GM18502 (cell line): Measurements from ENCODE around the gene ABHD6.
"Not testable (repeated sequence)": the region's sequence is repeated elsewhere in the genome, so short reads cannot be mapped to it uniquely, and the experiment has no call there.

Source experiments
- ATAC-seq: cut with Tn5 transposase; IDR thresholded peaks from one replicate; pipeline ENCODE4 v1.9.1; 2021; ENCODE audit warnings: mild to moderate bottlenecking; ENCODE audit not compliant: unreplicated experiment, poor library complexity

The ABHD6 gene

DNA sequence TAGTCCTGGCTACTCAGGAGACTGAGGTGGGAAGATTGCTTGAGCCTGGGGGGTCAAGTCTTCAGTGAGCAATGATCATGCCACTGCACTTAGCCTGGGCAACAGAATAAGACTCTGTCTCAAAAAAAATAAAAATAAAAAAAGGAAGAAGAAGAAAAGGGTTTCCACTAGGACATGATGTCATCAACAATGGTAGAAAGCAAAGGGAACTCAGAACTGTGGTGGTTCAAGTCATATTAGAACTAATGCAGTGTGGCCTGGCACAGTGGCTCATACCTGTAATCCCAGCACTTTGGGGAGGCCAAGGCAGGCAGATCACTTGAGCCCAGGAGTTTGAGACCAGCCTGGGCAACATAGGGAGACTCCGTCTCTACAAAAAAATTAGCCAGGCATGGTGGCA is 30.0 kb downstream of the ABHD6 start:
- ATAC-seq: not testable (repeated sequence)

GRCh38 chr3:58269356-58269755 is 31.8 kb downstream of the ABHD6 start:
- ATAC-seq: no peak

- no peak for ATAC-seq
Observed at GRCh38 chr3:58270485-58270884, 32.9 kb downstream of the ABHD6 start.

DNA sequence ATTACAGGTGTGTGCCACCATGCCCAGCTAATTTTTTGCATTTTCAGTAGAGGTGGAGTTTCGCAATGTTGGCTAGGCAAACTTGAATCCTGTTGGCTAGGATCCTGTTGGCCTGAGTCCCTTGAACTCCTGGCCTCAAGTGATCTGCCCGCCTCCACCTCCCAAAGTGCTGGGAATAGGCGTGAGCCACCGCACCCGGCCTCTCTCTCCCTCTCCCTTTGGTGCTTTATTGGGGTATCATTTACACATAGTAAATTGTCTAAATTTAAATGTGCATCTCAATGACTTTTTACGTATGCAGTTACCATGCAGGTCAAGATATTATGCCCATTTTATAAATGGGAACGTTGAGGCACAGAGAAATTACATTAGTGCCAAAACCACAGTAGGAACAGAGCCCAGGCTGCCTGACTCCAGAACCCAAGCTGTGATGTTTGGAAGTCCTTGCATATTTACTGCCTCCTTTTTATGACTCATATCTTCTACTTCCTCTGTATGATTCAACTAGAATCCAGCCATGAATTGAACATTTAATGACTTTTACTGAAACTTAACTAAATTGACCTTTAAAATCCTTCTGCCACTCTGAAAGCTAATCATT is 34.4 kb downstream of the ABHD6 start:
- ATAC-seq: no peak

- ATAC-seq: no peak
Observed at GRCh38 chr3:58272891-58273290, 35.3 kb downstream of the ABHD6 start.

DNA sequence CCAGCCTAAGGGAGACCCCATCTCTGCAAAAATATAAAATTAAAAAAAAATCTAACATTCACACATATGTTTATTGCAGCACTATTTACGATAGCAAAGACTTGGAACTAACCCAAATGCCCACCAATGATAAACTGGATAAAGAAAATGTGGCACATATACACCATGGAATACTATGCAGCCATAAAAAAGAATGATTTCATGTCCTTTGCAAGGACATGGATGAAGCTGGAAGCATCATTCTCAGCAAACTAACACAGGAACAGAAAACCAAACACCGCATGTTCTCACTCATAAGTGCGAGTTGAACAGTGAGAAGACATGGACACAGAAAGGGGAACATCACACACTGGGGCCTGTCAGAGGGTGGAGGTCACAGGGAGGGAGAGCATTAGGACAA is 35.8 kb downstream of the ABHD6 start:
- not testable (repeated sequence) for ATAC-seq

GRCh38 chr3:58274027-58274614 is 36.5 kb downstream of the ABHD6 start:
- ATAC-seq: no peak

DNA sequence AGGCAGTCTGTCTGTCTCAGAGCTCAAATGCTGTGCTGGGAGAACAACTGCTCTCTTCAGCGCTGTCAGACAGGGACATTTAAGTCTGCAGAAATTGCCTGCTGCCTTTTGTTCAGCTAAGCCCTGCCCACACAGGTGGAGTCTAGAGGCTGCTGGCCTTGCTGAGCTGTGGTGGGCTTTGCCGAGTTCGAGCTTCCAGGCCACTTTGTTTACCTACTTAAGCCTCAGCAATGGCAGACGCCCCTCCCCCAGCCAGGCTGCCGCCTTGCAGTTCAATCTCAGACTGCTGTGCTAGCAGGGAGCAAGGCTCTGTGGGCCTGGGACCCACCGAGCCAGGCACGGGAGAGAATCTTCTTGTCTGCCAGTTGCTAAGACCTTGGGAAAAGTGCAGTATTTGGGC is 43.5 kb downstream of the ABHD6 start:
- no peak for ATAC-seq

DNA sequence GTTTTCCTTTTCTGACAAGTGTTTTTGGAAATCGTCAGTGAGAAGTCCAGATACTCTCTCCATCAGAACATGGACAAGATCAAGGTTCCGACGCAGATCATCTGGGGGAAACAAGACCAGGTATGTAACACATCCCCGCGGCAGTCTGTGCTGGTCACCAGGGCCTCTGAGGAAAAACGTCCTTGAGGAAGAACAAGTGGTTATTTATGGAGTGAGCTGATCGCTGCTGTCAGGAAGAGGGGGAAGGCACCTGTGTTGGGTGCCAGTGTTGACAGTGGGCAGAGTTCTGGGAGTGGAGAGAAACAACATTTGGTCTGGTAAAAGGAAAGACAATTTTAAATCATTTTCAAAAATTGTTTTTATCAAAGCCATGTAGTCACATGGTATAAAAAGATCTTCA is 47.7 kb downstream of the ABHD6 start:
- ATAC-seq: no peak

GRCh38 chr3:58287354-58287753 is 49.8 kb downstream of the ABHD6 start:
- no peak for ATAC-seq

- ATAC-seq: no peak
Observed at GRCh38 chr3:58288011-58288728, 50.6 kb downstream of the ABHD6 start.

DNA sequence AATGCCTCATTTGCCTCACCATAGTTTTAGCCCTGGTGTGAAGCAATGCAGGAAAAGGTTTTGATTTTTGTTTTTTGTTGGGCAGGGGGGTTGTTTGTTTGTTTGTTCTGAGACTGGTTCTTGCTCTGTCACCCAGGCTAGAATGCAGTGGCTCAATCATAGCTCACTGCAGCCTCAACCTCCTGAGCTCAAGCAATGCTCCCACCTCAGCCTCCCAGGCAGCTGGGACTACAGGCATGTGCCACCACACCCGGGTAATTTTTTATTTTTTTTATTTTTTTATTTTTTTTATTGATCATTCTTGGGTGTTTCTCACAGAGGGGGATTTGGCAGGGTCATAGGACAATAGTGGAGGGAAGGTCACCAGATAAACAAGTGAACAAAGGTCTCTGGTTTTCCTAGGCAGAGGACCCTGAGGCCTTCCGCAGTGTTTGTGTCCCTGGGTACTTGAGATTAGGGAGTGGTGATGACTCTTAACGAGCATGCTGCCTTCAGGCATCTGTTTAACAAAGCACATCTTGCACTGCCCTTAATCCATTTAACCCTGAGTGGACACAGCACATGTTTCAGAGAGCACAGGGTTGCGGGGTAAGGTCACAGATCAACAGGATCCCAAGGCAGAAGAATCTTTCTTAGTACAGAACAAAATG is 51.5 kb downstream of the ABHD6 start:
- not testable (repeated sequence) for ATAC-seq

DNA sequence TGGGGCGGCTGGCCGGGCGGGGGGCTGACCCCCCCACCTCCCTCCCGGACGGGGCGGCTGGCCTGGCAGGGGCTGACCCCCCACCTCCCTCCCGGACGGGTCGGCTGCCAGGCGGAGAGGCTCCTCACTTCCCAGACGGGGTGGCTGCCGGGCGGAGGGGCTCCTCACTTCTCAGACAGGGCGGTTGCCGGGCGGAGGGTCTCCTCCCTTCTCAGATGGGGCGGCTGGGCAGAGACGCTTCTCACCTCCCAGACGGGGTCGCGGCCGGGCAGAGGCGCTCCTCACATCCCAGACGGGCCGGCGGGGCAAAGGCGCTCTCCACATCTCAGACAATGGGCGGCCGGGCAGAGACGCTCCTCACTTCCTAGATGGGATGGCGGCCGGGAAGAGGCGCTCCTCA is 52.9 kb downstream of the ABHD6 start:
- not testable (repeated sequence) for ATAC-seq

- no peak for ATAC-seq
Observed at GRCh38 chr3:58291671-58292338, 54.2 kb downstream of the ABHD6 start.

DNA sequence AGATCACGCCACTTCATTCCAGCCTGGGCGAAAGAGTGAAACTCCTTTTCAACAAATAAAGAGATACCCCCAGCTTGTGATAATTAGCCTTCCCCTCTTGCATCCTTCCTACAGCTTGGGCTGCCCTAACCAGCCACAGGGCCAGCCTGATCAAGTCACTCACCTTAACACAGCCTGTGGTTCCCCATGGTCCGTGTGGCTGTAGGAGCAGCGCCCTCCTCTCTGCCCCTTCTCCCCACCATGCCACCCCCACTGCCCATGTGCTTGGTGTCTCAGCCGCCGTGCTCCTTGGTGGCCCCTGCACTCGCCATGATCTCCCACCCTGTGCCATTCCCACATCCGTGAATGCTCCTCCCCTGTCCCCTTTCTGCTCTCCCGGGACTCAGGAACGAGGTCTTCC is 55.3 kb downstream of the ABHD6 start:
- ATAC-seq: no peak

- no peak for ATAC-seq
Observed at GRCh38 chr3:58293516-58293915, 55.9 kb downstream of the ABHD6 start.

DNA sequence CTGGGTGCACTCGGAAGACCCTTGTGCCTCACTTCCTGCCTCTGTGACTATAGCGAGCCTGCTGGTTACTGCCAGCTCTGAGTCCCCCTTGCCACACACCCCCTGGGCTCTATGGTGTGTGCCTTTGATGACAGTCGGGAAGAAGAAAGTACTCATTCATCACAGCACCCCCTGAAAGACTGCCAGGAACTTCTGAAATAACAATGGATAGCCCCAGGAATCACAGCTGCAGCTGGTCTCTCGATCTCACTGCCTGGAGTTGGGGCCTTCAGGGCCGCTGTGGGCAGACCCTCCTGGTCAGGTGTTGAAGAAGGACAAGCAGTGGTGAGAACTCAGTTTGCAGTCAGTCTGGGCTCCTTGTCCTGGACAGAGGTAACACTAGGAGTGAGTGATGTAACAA is 58.7 kb downstream of the ABHD6 start:
- no peak for ATAC-seq

DNA sequence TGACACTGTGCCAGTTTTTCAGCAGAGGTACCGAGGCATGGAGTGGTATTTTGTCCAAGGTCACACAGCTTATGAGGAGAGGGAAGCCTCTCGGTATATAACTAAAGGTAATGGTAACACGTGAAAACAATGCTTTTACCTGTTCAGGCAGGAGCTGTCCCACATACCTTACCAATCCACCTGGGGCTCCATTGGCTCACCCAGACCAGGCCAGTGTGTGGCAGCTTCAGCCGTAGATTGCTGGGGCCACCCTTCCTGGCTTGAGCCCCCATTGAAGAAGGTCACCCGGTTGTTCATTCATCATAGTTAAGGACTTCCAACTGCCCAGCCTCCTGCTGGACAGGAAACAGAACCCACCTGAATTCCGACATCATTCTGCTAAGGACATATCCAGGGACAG is 59.3 kb downstream of the ABHD6 start:
- ATAC-seq: no peak

DNA sequence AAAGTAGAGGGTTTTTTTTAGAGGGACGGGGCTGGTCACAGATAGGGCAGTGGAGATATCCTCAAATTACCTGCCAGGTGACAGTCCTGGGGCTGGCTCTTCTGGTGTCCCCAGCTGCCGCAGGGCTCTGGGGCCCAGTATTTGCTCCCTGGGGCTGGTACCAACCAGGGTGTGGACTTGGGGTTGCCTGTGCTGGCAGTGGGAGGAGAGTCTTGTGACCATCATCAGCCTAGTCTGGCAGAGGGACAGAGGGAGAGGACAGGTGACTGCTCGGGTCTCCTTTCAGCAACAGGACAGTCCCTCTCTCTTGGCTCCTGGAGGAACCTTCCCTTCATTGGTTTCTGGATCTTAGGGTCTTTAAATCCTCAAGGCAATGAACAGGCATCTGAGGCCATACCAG is 60.6 kb downstream of the ABHD6 start:
- ATAC-seq: no peak

DNA sequence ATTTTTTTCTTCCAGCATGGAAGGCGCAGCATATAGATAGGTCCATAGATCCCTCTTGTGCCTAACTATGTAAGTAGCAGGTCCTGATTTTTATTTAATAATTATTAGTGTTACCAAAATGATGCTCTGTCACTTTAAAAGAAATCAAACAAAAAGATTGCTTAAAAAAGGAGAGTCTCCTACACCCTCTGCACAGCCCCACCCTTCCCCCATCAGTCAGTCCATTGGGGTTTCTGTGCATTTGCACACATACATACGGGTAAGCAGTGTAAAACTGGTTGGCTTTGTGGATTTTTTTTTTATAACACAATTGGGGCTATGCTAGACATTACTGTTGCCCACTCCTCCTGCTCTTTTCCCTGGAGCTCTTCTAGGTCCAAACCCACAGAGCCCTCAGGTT is 61.5 kb downstream of the ABHD6 start:
- no peak for ATAC-seq
